Upper lobe of left lung (tissue), 6 donors: Measurements from ENCODE around the gene RAB11FIP4. TPM values are rescaled to one million over a fixed set of nuclear protein-coding genes. Genes with fewer than 3 reads are reported as not detected.

ENCODE experiments used
- ATAC-seq, 2 donors: fragments of 200-7000 bp; cut with Tn5 transposase; one replicate each; pipeline ENCODE4 v1.9.1; 2022; ENCODE audit warnings: mild to moderate bottlenecking in 2 of 2, moderate library complexity in 2 of 2; ENCODE audit not compliant: low FRiP score in 2 of 2
- DNase-seq, 2 donors: peaks; one replicate each; pipeline ENCODE4 v3.0.0-alpha.2; 2019 to 2020
- H3K27ac ChIP-seq, 4 donors: fragments of 200-600 bp; sonication (generic); one replicate each; pipeline ENCODE4 v1.5.1; 2016 to 2019
- H3K27me3 ChIP-seq, 4 donors: fragments of 200-600 bp; sonication (generic); one replicate each; pipeline ENCODE4 v1.5.1; 2017 to 2019
- H3K36me3 ChIP-seq, 4 donors: fragments of 200-600 bp; sonication (generic); one replicate each; pipeline ENCODE4 v1.5.1; 2016 to 2019
- H3K4me1 ChIP-seq, 4 donors: fragments of 200-600 bp; sonication (generic); one replicate each; pipeline ENCODE4 v1.5.1; 2018 to 2019
- H3K4me3 ChIP-seq, 4 donors: fragments of 200-600 bp; sonication (generic); one replicate each; pipeline ENCODE4 v1.5.1; 2017 to 2019; ENCODE audit warnings: mild to moderate bottlenecking in 2 of 4, moderate library complexity in 1 of 4
- H3K9me3 ChIP-seq, 4 donors: fragments of 200-600 bp; sonication (generic); one replicate each; pipeline ENCODE4 v1.5.1; 2018 to 2019
- EP300 ChIP-seq, 4 donors: sonication (generic); formaldehyde crosslinking; IDR thresholded peaks; one replicate each; pipeline ENCODE4 v1.5.1; 2017; ENCODE audit warnings: antibody characterized with exemption in 4 of 4, control low read depth in 2 of 4
- POLR2A ChIP-seq, 4 donors: fragments of 450-650 bp; IDR thresholded peaks; one replicate each; pipeline ENCODE4 v1.5.1; 2016 to 2017; ENCODE audit warnings: antibody characterized with exemption in 4 of 4, mild to moderate bottlenecking in 2 of 4
- POLR2AphosphoS5 ChIP-seq, 2 donors: sonication (generic); formaldehyde crosslinking; IDR thresholded peaks; one replicate each; pipeline ENCODE4 v1.5.1; 2017; ENCODE audit warnings: antibody characterized with exemption in 2 of 2
- WGBS, 2 donors: methylation state at CpG; one replicate each; pipeline ENCODE4 v1.1.5; 2017 to 2018; 5-methylcytosine and 5-hydroxymethylcytosine counted together
- total RNA-seq, 6 donors: library from RNA; depleted of rRNA in 4 of 6; stranded (reverse); fragments of >200 nt in 4 of 6; gene quantifications; one replicate each; pipeline versions ENCODE4 v1.1.0 to v1.2.1, GENCODE V29; 2016 to 2021
- TF ChIP-seq, protein P1 (sequence below), 6 experiments: fragments of 450-650 bp in 4 of 6; fragments of 200-600 bp in 2 of 6; sonication (generic) in 2 of 6; IDR thresholded peaks; one replicate each; pipeline ENCODE4 v1.5.1; 2016 to 2019; ENCODE audit warnings: antibody characterized with exemption in 6 of 6
- donor health status: DM: no; HTN: no; CAD: no; lungs with moderate emphysema.
- donor health status: DM: no; HTN: yes; CAD: no; lungs with severe emphysema.

Gene RAB11FIP4
- total RNA-seq, 6 donors from 2014 or later, result 15.2 to 36.1 (median 23.3) TPM

DNA sequence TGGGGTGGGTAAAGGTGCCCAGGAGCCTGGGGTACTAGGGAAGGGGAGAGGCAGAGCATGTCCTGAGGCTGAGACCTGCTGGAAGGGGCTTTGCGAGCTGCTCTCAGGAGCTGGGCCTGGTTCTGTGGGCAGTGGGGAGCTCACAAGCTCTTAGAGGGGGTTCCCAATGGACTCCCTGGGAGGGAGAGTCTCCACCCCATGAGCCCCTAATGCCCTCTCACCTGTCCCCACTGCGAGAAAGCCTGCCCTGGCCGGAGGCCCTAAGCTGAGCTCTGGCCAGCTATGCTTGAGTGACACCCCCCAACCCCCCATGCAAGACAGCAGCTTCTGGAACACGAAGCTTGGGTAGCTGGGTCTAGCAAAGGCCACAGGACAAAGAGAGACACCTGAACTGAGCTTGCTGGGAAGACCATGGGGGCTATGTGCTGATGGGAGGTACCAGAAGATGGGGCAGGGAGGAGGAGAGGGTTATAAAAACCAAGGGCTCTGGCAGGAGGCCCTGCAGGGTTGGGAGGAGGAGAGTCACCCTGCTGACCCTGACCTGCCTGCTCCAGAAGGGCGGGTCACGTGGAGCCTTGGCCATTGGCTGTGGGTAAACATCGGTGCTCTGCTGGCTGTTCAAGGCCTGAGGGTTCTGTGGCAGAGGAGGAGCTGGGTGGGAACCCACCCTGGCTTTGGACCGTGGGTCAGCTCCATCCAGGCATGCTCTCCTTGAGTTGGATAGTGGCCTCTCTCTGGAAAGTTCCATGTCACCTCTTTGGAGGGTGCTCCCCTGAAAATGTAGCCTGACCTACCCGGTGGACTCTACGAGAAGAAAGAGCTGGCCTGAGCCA, 106.7 kb downstream of the RAB11FIP4 start:
- no peak for DNase-seq
- WGBS, 2 donors, result 79 to 86% methylated on average over 7 to 10 of the region's 10 CpGs
- H3K4me1 ChIP-seq, result peaks cover 4 to 30% (median 26%) of the 10 kb centered on the region in 4 donors

DNA sequence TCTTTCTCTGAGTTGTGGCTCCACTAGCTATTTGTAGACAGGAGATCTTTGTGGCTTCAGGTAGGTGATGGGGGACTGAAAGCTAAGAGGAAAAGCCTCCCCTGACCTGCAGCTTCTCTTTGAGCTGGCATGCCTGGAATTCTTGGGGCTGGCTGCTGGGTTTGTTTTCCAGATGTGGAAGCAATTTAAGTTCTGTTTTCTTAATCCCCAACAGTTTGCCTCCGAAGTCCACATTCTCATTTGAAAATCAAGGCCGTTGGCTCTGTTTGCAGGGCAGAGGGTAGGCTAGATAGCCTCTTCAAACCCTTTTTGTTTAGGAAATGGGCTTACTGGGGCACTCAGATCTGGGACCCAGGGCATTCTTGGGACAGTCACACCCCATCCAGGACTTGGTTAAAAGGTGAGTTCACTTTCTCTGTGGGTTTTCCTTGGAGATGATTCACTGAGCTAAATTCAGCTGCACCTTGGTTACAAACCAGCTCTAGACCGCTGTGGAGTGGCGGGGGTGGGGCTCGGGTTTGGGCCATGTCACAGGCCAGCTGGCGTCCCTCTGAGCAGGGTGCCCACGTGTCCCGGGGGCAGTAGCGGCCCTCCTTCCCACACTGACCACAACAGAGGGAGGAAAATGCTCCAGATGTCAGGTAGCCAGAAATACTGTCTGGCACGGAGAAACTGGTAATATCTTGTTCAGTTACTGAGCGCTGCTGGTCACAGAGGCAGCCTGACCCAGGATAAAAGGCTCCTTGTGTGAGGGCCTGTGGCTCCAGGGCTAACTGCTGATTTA, 108.5 kb downstream of the RAB11FIP4 start:
- H3K4me3 ChIP-seq, result no peak overlapping the region
- H3K27ac ChIP-seq, result peak overlapping the region in 1 of 4 donors; percentile 18
- DNase-seq, result peak; percentile 81 to 82
- no peaks in the 10 kb centered on the region for H3K36me3 ChIP-seq
- no peaks in the 10 kb centered on the region for H3K27me3 ChIP-seq
- 28 to 41% methylated on average over 4 to 9 of the region's 11 CpGs for WGBS, 2 donors
- ATAC-seq, result peak; percentile 60 to 72
- no peak for TF ChIP-seq EP300 (IDR thresholded peaks at IDR 0.05)
- TF ChIP-seq, protein P1, sequence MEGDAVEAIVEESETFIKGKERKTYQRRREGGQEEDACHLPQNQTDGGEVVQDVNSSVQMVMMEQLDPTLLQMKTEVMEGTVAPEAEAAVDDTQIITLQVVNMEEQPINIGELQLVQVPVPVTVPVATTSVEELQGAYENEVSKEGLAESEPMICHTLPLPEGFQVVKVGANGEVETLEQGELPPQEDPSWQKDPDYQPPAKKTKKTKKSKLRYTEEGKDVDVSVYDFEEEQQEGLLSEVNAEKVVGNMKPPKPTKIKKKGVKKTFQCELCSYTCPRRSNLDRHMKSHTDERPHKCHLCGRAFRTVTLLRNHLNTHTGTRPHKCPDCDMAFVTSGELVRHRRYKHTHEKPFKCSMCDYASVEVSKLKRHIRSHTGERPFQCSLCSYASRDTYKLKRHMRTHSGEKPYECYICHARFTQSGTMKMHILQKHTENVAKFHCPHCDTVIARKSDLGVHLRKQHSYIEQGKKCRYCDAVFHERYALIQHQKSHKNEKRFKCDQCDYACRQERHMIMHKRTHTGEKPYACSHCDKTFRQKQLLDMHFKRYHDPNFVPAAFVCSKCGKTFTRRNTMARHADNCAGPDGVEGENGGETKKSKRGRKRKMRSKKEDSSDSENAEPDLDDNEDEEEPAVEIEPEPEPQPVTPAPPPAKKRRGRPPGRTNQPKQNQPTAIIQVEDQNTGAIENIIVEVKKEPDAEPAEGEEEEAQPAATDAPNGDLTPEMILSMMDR (IDR thresholded peaks at IDR 0.05), result no peak
- TF ChIP-seq POLR2AphosphoS5 (IDR thresholded peaks at IDR 0.05), result no peak
- TF ChIP-seq POLR2A (IDR thresholded peaks at IDR 0.05), result no peak
- no peaks in the 10 kb centered on the region for H3K9me3 ChIP-seq
- peaks cover 0 to 14% (median 12%) of the 10 kb centered on the region in 4 donors for H3K4me1 ChIP-seq

More for the DNA sequence above, 106.7 kb downstream of the RAB11FIP4 start:
- TF ChIP-seq POLR2AphosphoS5 (IDR thresholded peaks at IDR 0.05), result no peak
- TF ChIP-seq POLR2A (IDR thresholded peaks at IDR 0.05), result no peak
- TF ChIP-seq, protein P1 (IDR thresholded peaks at IDR 0.05), result no peak
- TF ChIP-seq EP300 (IDR thresholded peaks at IDR 0.05), result no peak
- H3K27ac ChIP-seq, result no peak overlapping the region
- no peaks in the 10 kb centered on the region for H3K9me3 ChIP-seq
- no peaks in the 10 kb centered on the region for H3K27me3 ChIP-seq
- ATAC-seq, result peak in 1 of 2 donors; percentile 15
- no peak overlapping the region for H3K4me3 ChIP-seq
- no peaks in the 10 kb centered on the region for H3K36me3 ChIP-seq

- peaks cover 7 to 21% (median 11%) of the 10 kb centered on the region in 4 donors for H3K4me1 ChIP-seq
These were observed 115.0 kb downstream of the RAB11FIP4 start for GRCh38 chr17:31506517-31506916.

GRCh38 chr17:31508288-31509094, 117.0 kb downstream of the RAB11FIP4 start:
- peaks cover 7 to 21% (median 11%) of the 10 kb centered on the region in 4 donors for H3K4me1 ChIP-seq
- 41 to 51% methylated on average over 7 to 13 of the region's 13 CpGs for WGBS, 2 donors
- H3K27ac ChIP-seq, result peak overlapping the region; percentile 30 to 74 (median 50)
- no peaks in the 10 kb centered on the region for H3K9me3 ChIP-seq
- DNase-seq (peak in 1 of 2 donors; percentile 75), ATAC-seq (peak; percentile 54 to 62)
- H3K36me3 ChIP-seq, result no peaks in the 10 kb centered on the region
- no peaks in the 10 kb centered on the region for H3K27me3 ChIP-seq
- H3K4me3 ChIP-seq, result peak overlapping the region in 2 of 4 donors; percentile 4 to 22
- TF ChIP-seq, protein P1 (IDR thresholded peaks at IDR 0.05), result peak in 3 of 6 experiments; percentile 13 to 43 (median 24)
- no peak for TF ChIP-seq POLR2A (IDR thresholded peaks at IDR 0.05)
- TF ChIP-seq EP300 (IDR thresholded peaks at IDR 0.05), result no peak
- TF ChIP-seq POLR2AphosphoS5 (IDR thresholded peaks at IDR 0.05), result no peak

More at GRCh38 chr17:31506517-31506916, 115.0 kb downstream of the RAB11FIP4 start:
- H3K27me3 ChIP-seq, result no peaks in the 10 kb centered on the region
- DNase-seq (no peak), ATAC-seq (no peak)
- no peaks in the 10 kb centered on the region for H3K36me3 ChIP-seq
- H3K9me3 ChIP-seq, result no peaks in the 10 kb centered on the region
- H3K4me3 ChIP-seq, result no peak overlapping the region
- H3K27ac ChIP-seq, result no peak overlapping the region
- TF ChIP-seq EP300 (IDR thresholded peaks at IDR 0.05) (no peak), POLR2A (IDR thresholded peaks at IDR 0.05) (no peak), POLR2AphosphoS5 (IDR thresholded peaks at IDR 0.05) (no peak)
- TF ChIP-seq, protein P1 (IDR thresholded peaks at IDR 0.05), result no peak
- 97 to 100% methylated on average over 1 of the region's 1 CpG for WGBS, 2 donors
